Glomerular endothelial cell (primary cell): ENCODE measurements around the gene BCORL1. TPM values are rescaled to one million over a fixed set of nuclear protein-coding genes. Genes with fewer than 3 reads are reported as not detected.

Experiments
- DNase-seq: peaks from one replicate; pipeline ENCODE4 v3.0.0-alpha.2; 2011; ENCODE audit warnings: low read depth, low spot score; ENCODE audit errors: extremely low read depth
- total RNA-seq: library from RNA; depleted of rRNA; stranded (reverse); fragments of >200 nt; gene quantifications from 2 replicates; pipeline ENCODE4 v1.2.3, GENCODE V29; 2015

The BCORL1 gene
- total RNA-seq, 1 donor from 2014 or later = 12.4 TPM

DNA sequence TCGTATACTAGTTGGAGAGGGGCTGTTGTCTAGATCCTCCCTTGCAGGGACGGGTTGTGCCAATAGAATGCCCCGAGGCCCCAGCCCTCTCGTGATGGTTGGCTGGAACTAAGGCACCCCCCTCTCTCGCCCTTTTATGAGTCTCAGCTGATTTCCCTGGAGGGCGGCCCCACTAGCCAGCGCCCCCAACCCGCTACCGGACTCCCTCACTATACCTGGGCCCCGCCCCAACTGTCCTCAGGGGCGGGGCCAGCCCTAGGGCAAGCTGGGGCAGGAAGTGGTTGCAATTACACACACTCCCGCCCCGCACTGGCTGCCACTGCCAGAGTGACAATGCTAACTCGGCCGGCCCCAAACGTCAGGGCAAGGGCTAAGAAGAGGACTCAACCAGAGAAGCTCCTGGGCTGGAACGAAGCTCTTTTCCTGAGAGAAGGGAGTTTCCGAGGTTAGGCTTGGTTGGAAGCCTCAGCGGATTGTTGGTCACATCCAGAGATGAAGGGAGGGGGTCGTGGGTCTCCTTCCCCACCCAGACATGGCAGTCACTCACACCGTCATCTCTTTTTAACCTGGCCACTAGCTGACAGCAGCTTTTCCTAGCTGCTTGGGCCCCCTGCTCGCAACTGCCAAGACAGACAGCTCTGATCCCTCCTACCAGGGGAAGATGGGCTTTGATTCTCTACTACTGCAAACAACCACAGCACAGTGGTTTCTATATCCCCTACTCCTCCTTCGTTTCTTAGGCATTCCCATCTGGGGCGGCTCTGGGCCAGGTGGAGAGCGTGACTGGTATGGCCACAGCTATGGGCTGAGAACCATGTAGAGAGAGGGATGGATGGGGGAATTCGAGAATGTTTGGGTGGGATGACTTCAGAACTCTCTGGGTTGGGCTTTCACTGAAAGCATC lies 21.0 kb upstream of the BCORL1 start:
- DNase-seq = no peak

DNA sequence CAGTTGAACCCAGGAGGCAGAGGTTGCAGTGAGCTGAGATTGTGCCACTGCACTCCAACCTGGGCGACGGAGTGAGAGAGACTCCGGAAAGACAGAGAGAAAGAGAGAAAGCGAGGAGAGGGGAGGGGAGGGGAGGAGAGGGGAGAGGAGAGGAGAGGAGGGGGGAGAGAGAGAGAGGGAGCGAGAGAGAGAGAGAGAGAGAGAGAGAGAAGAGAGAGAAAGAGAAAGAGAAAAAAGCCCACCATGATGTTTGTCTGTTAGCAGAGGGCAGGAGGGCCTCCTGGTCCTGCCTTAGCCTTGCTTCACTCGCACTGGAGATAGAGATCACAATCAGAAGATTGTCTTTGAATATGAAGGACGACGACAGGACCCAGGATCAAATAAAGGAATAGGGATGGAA lies 18.7 kb upstream of the BCORL1 start:
- no peak for DNase-seq

DNA sequence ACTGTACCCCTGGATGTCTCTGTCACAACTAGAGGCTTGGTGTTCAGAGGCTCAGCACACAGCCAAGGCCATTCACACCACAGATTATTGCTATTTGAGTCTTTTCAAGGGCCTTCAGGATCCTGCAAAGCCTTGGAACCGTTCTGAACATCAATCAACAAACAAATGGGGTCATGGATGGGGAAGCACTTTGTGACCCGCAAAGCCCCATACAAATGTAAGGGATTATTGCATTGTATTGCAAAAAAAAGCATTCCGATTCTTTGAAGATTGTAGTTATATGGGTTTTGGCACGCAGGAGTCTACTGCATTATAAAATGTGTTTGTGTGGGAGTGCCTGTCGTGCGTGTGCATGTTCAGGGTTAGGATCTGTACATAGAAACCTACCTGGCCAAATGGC lies 17.3 kb upstream of the BCORL1 start:
- no peak for DNase-seq

DNA sequence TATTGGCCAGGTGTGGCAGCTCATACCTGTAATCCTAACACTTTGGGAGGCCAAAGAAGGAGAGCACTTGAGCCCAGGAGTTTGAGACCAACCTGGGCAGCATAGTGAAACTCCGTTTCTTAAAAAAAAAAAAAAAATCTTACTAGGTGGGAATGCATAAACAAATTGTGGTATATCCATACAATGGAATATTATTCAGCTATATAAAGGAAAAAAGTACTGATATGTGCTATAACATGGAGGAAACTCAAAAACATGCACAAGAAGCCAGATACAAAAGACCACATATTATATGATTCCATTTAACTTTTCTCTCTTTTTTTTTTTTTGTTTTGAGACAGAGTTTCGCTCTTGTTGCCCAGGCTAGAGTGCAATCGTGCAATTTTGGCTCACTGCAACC lies 13.5 kb upstream of the BCORL1 start:
- no peak for DNase-seq

- DNase-seq = no peak
Measured at GRCh38 chrX:129976441-129976840, 6.0 kb upstream of the BCORL1 start.

DNA sequence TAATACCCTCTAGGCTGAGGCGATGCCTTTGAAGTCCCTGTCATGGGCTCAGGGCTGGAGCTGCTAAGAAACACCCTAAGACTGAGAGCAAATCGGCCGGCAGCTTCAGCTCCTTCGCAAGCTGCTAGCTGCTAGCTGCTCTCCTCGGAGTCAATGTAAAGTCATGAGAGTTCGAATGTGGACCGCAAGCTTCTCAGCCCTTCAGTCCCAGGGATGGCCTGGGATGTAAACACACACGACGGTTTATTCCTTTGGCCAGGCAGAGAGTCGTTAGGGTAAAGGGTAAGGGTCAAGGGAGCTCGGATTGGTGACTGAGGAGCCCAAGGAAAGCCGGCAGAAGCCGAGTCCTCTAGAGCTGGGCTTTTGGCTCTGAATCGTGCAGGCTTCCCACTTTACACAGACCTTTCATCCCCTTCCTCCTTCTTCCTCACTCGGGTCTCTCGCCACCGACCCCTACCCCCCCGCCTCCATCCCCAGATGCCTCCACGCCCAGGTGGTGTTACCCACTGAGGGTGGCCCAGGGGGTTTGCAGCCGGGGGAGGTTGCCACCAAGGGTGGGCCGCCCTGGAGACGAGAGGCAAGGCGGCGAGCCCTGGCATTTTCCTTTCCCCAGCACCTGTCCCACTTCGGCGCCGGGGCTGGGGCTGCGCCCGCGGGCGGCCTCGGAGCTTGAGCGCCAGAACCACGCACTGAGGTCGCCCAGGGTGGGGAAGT lies 3.1 kb upstream of the BCORL1 start:
- DNase-seq = no peak

GRCh38 chrX:129980001-129980401 lies 2.4 kb upstream of the BCORL1 start:
- no peak for DNase-seq

- no peak for DNase-seq
Measured at GRCh38 chrX:129980540-129981199, 1.8 kb upstream of the BCORL1 start.

GRCh38 chrX:129981200-129981553 lies 1.3 kb upstream of the BCORL1 start:
- DNase-seq = no peak

DNA sequence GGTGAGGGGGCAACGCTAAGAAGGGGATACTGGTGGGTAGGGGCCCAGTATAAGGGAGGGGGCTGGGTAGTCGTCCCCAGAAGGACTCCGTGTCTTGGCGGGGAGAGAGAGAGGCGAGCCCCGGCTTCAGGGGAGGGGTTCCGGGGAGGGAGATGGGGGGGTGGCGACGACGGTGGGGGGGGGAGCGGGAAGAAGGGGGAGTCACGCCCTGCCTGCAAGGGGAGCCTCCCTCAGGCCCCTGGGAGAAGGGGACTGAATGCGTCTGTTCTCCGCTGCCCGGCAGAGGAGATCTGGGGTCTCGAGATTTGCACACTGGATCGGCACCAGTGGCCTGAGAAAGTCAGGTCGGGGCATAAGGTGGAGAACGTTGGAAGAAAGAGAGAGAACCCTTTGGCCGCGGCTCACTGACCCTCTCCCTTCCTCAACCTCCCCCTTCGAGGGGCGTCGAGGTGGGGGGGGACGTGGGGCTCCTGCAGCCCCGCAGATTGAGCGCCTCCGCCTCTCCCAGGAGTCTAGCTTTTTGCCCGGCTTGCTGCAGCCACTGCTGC lies 609 bp upstream of the BCORL1 start:
- DNase-seq = no peak

- no peak for DNase-seq
Measured at GRCh38 chrX:129983575-129984110, 1.2 kb downstream of the BCORL1 start.

DNA sequence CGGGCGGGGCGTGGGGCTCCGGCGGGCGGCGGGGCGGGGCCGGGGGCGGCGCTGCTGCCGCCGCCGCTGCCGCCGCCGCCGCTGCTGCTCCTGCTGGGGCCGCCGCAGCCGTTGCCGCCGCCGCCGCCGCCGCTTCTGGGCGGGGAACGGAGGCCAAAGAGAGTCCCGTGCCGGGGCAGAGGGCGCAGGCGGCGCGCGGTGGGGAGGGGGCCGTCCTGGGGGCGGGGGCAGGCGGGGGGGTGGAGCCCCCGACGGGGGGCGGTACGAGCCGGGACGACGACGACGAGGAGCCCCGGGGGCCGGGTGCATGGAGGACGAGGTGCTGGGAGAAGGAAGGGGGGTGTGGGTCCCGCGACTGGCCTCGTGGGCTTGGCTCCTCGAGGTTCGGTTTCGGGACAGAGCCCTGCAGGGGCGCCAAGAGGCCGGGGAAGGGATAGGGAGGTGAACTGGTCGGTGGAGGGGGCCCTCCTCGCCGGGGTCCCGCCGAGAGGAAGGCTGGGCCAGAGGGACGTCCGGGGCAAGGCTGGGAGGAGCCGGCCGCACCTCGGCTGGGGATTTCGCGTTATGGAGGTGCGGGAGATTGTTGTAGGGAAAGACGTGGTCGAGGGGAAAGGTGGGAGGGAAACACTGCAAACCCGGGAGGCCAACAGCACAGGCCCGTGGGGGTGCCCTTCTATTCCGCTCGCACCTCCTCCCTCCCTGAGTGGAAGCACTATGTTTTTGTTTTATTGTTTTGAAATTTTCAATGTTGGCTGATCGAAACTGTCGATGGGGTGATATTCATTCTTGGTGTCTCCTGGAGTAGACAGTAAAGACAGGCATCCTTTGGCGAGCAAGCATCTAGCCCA lies 1.9 kb downstream of the BCORL1 start:
- DNase-seq = no peak

- DNase-seq = no peak
Measured at GRCh38 chrX:129987871-129988270, 5.4 kb downstream of the BCORL1 start.

- no peak for DNase-seq
Measured at GRCh38 chrX:129992181-129992580, 9.7 kb downstream of the BCORL1 start.

DNA sequence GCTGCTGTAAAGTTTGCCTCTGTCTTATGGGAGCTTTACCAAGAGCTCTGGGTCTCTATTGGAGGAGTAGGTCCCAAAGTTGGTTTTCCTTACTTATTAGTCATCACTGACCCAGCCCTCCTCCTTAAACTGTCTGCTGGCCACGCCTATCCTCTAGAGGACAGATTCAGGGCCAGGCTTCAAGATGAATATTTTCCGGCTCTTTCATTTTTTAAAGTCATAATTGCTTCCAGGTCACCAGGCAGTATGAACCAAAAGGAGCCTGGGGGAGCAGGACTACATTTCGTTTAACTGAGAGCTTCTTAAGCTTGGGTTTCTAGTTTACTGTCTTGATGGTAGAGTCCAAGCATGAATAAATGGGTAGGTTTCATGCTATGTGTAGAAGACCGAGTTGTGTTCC lies 13.7 kb downstream of the BCORL1 start:
- no peak for DNase-seq

GRCh38 chrX:129997086-129997485 lies 14.7 kb downstream of the BCORL1 start:
- DNase-seq = no peak

DNA sequence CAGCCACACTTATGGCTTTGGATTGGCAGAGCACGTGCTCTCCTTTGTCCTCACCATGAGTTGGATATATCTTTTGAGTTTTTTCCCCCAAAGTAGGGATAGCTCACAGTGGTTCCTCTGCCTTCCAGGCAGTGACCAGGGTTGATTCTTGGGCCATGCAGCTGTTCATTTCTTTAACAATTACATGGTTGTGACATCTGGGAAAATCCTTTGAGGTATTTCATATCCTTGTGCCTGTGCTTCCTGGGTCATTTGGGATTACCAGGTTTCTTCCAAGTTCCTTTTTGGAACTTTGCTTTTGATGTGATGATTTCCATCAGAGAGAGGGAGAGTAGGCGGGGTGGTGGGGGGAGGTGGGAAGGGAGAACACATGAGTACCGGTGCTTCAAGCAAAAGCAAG lies 15.6 kb downstream of the BCORL1 start:
- no peak for DNase-seq

- no peak for DNase-seq
Measured at GRCh38 chrX:130001893-130002292, 19.5 kb downstream of the BCORL1 start.

DNA sequence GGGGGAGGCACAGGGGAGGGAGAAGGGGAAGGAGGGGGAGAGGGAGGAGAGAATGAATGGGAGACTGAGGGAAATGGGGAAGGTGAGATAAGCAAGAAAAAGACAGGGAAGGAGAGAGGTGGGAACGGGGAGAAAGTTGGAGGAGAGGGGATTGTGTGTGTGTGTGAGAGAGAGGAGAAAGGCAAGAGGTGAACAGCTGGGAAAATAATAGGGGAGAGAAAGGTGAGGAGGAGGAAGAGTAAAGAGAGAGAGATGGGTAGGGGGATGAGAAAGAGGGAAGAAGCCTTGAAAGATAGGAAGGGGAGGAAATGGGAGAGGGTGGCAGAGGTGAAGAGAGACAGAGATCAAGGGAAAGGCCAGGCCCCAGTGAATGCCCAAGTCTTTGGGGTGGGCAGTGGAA lies 20.1 kb downstream of the BCORL1 start:
- no peak for DNase-seq

DNA sequence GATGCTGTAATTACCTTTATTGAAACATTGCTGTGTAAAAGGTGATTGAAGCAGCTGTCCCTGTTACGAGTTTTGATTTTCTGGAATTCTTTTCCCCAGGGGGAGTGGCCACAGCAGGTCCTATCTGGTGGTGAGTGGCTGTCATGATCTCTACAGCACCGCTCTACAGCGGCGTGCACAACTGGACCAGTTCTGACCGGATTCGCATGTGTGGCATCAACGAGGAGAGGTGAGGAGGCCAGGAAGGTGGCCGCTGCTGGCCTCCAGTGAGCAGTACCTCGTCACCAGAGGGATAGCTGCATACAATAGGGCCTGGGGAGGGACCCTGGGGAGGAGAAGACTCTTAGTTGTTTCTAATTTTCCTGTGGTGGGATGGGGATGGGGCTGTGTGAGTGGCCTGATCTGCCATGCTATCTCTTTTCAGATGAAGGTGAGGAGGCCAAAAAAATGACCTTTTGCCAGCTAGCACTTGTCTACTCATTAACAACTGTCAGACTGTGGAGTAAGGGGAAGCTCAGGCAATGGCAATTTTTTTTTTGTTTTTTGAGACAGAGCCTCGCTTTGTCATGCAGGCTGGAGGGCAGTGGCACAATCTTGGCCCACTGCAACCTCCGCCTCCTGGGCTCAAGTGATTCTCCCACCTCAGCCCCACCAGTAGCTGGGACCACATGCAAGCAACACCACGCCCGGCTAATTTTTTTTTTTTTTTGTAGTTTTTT lies 22.8 kb downstream of the BCORL1 start:
- no peak for DNase-seq
